Measurements from ENCODE around the gene RPS3.
A peak's percentile ranks its signal among the peaks of the same experiment; 100 is the strongest.
"Not testable (repeated sequence)": the region's sequence is repeated elsewhere in the genome, so short reads cannot be mapped to it uniquely, and the experiment has no call there.

RPS3 gene

DNA sequence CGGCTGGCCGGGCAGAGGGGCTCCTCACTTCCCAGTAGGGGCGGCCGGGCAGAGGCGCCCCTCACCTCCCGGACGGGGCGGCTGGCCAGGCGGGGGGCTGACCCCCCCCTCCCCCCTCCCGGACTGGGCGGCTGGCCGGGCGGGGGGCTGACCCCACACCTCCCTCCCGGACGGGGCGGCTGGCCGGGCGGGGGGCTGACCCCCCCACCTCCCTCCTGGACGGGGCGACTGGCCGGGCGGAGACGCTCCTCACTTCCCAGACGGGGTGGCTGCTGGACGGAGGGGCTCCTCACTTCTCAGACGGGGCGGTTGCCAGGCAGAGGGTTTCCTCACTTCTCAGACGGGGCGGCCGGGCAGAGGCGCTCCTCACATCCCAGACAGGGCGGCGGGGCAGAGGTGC is 10.7 kb downstream of the RPS3 start:
- not testable (repeated sequence) for H3K4me1 ChIP-seq (ENCODE audit: control insufficient read depth, low read depth, low read length); H3K4me2 ChIP-seq (ENCODE audit: low read length); H3K79me1 ChIP-seq (ENCODE audit: low read length); H3K4ac ChIP-seq (ENCODE audit: low read depth, low read length); H4K8ac ChIP-seq (ENCODE audit: low read depth, low read length); H2BK15ac ChIP-seq (replicated peaks; ENCODE audit: low read depth); H2BK5ac ChIP-seq (ENCODE audit: low read length); H3K27ac ChIP-seq (ENCODE audit: low read depth, low read length); DNase-seq; H2AK5ac ChIP-seq (ENCODE audit: low read length); H3K56ac ChIP-seq (ENCODE audit: low read length); H4K5ac ChIP-seq (ENCODE audit: low read length); H3K23ac ChIP-seq (ENCODE audit: low read length); H3K4me3 ChIP-seq (ENCODE audit: low read length); H3K27me3 ChIP-seq (ENCODE audit: insufficient read depth, low read length, poor library complexity); H3K18ac ChIP-seq (ENCODE audit: low read length); H2BK120ac ChIP-seq (ENCODE audit: low read depth, low read length); H3K9ac ChIP-seq (ENCODE audit: low read length)
- WGBS (ENCODE audit: extremely low coverage, insufficient coverage, low lambda C conversion rate) = no CpG with 5 or more reads among the region's 33 CpGs
- H3K79me2 ChIP-seq (ENCODE audit: control insufficient read depth, insufficient read depth, low read length) = peaks cover 10% of the 10 kb centered on the region
- H3K36me3 ChIP-seq (ENCODE audit: control insufficient read depth, insufficient read depth, low read length) = peaks cover 25% of the 10 kb centered on the region

DNA sequence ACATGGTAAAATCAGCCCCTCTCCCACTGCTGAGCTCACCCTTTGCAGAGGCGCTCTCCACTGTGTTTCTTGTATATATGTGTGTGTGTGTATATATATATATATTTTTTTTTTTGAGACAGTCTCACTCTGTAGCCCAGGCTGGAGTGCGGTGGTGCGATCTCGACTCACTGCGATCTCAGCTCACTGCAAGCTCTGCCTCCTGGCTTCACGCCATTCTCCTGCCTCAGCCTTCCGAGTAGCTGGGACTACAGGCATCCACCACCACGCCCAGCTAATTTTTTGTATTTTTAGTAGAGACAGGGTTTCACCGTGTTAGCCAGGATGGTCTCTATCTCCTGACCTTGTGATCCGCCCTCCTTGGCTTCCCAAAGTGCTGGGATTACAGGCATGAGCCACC is 13.8 kb downstream of the RPS3 start:
- not testable (repeated sequence) for H3K27me3 ChIP-seq (ENCODE audit: insufficient read depth, low read length, poor library complexity); H3K4ac ChIP-seq (ENCODE audit: low read depth, low read length); H2BK15ac ChIP-seq (replicated peaks; ENCODE audit: low read depth); H3K27ac ChIP-seq (ENCODE audit: low read depth, low read length); H3K79me1 ChIP-seq (ENCODE audit: low read length); H2BK5ac ChIP-seq (ENCODE audit: low read length); H4K5ac ChIP-seq (ENCODE audit: low read length); H3K9ac ChIP-seq (ENCODE audit: low read length); H3K4me3 ChIP-seq (ENCODE audit: low read length); H4K8ac ChIP-seq (ENCODE audit: low read depth, low read length); H2BK120ac ChIP-seq (ENCODE audit: low read depth, low read length); H2AK5ac ChIP-seq (ENCODE audit: low read length); H3K18ac ChIP-seq (ENCODE audit: low read length); H3K56ac ChIP-seq (ENCODE audit: low read length); H3K23ac ChIP-seq (ENCODE audit: low read length); H3K79me2 ChIP-seq (ENCODE audit: control insufficient read depth, insufficient read depth, low read length); H3K4me2 ChIP-seq (ENCODE audit: low read length); DNase-seq; H3K4me1 ChIP-seq (ENCODE audit: control insufficient read depth, low read depth, low read length)
- no CpG with 5 or more reads among the region's 10 CpGs for WGBS (ENCODE audit: extremely low coverage, insufficient coverage, low lambda C conversion rate)
- H3K36me3 ChIP-seq (ENCODE audit: control insufficient read depth, insufficient read depth, low read length) = peaks cover 11% of the 10 kb centered on the region

DNA sequence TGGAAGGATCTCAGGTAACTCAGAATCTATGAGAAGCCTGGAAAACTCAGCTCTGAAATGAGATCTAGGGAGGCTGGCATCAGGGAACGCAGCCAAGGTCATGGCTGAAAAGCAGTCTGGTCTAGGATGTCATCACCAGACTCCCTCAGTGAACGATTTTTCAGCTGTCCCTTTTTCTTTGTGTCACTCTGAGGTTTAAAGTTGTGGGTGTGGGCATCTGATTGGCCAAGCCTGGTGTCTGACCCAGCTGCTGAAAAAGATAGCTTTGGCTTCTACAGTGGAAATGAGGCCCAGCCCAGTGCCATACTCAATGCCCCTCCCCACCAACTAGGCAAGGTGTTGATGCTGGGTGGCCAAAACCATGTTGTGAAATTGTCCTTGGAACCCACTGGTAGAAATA is 14.5 kb downstream of the RPS3 start:
- Histone ChIP-seq H3K36me3 (ENCODE audit: control insufficient read depth, insufficient read depth, low read length) (peaks cover 10% of the 10 kb centered on the region), H3K18ac (ENCODE audit: low read length) (no peak overlapping the region), H3K56ac (ENCODE audit: low read length) (no peak overlapping the region), H3K79me1 (ENCODE audit: low read length) (no peaks in the 10 kb centered on the region), H2AK5ac (ENCODE audit: low read length) (no peak overlapping the region), H3K9ac (ENCODE audit: low read length) (no peak overlapping the region), H2BK120ac (ENCODE audit: low read depth, low read length) (no peak overlapping the region), H2BK5ac (ENCODE audit: low read length) (no peak overlapping the region), H4K5ac (ENCODE audit: low read length) (no peak overlapping the region), H3K27ac (ENCODE audit: low read depth, low read length) (no peak overlapping the region), H3K4me2 (ENCODE audit: low read length) (no peak overlapping the region), H4K8ac (ENCODE audit: low read depth, low read length) (no peak overlapping the region), H3K27me3 (ENCODE audit: insufficient read depth, low read length, poor library complexity) (no peaks in the 10 kb centered on the region), H3K23ac (ENCODE audit: low read length) (no peak overlapping the region), H3K4me1 (ENCODE audit: control insufficient read depth, low read depth, low read length) (no peaks in the 10 kb centered on the region), H3K79me2 (ENCODE audit: control insufficient read depth, insufficient read depth, low read length) (no peaks in the 10 kb centered on the region), H3K4me3 (ENCODE audit: low read length) (no peak overlapping the region), H3K4ac (ENCODE audit: low read depth, low read length) (no peak overlapping the region), H2BK15ac (replicated peaks; ENCODE audit: low read depth) (no peak overlapping the region)
- WGBS (ENCODE audit: extremely low coverage, insufficient coverage, low lambda C conversion rate) = no CpG with 5 or more reads among the region's 2 CpGs
- DNase-seq = no peak

DNA sequence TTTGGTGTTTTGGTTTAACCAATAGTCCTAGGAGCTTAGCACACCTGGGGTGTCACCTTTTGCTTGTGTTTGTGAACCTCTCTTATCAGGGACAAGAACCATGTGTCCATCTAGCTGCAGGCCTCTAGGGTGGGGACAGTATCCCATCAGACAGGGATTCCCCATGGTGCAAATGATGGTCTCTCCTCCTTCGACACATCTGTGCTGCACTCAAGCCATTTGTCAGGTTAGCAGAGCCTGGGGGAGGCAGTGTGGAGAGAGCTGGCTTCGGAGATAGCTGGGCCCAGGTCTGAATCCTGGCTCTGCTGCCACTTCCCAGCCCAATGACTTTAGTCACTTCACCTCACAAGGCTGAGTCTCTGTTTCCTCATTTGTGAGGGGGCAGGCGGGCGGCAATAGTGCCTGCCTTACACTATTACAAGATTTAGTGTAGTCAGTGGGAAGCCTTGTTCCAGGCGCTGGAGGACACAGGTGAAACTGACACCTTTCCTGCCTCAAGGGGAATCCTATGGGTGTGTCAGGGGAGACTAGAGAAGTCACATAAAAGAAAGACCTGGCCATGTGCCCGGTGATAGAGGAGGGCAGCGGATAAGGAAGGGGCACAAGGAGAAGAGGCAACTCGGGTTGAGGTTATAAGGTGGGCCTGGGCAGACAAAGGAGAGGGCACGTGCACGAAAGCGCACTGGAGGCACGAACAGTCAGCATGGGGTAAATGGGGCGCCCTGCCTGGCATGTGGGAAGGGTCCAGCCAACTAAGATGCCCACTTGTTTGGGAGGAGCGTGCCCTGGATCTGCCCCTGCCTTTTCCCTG is 21.1 kb downstream of the RPS3 start:
- no peak overlapping the region for H3K27ac ChIP-seq (ENCODE audit: low read depth, low read length)
- H2BK15ac ChIP-seq (replicated peaks; ENCODE audit: low read depth) = no peak overlapping the region
- H3K4ac ChIP-seq (ENCODE audit: low read depth, low read length) = no peak overlapping the region
- no peak overlapping the region for H4K5ac ChIP-seq (ENCODE audit: low read length)
- no peaks in the 10 kb centered on the region for H3K36me3 ChIP-seq (ENCODE audit: control insufficient read depth, insufficient read depth, low read length)
- no peaks in the 10 kb centered on the region for H3K79me2 ChIP-seq (ENCODE audit: control insufficient read depth, insufficient read depth, low read length)
- no CpG with 5 or more reads among the region's 14 CpGs for WGBS (ENCODE audit: extremely low coverage, insufficient coverage, low lambda C conversion rate)
- peak; percentile 60 for DNase-seq
- no peak overlapping the region for H2BK5ac ChIP-seq (ENCODE audit: low read length)
- H4K8ac ChIP-seq (ENCODE audit: low read depth, low read length) = no peak overlapping the region
- H2AK5ac ChIP-seq (ENCODE audit: low read length) = no peak overlapping the region
- no peak overlapping the region for H3K23ac ChIP-seq (ENCODE audit: low read length)
- no peak overlapping the region for H2BK120ac ChIP-seq (ENCODE audit: low read depth, low read length)
- H3K27me3 ChIP-seq (ENCODE audit: insufficient read depth, low read length, poor library complexity) = no peaks in the 10 kb centered on the region
- no peak overlapping the region for H3K18ac ChIP-seq (ENCODE audit: low read length)
- no peak overlapping the region for H3K4me2 ChIP-seq (ENCODE audit: low read length)
- no peak overlapping the region for H3K4me3 ChIP-seq (ENCODE audit: low read length)
- no peaks in the 10 kb centered on the region for H3K79me1 ChIP-seq (ENCODE audit: low read length)
- H3K4me1 ChIP-seq (ENCODE audit: control insufficient read depth, low read depth, low read length) = peaks cover 2% of the 10 kb centered on the region
- H3K9ac ChIP-seq (ENCODE audit: low read length) = peak overlapping the region; percentile 4
- no peak overlapping the region for H3K56ac ChIP-seq (ENCODE audit: low read length)

DNA sequence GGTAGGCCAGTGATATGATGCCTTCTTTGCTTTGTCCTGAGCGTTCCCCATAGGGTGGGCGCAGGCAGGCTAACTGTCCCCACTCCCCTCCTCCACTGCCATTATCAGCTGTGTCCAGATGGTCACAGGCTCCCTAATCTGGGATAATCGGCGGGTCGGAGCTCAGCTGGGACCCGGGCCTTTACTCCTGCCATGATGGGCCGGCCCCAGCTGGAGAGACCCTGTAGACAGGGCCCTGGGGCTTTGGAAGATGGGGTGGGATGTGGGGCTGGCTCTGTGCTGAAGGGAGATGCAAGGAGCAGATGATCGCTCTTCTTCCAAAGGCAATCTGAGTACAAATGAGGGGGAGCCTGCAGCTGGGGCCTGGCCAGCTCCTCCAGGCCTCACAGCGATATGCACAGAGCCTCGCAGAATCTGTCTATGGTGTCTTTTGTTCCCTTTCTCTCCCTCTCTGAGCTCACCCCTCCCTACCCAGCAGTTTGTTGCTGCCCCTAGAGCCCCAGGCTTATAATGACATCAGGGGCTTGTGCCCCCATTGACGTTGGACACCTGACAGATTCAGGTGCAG is 21.8 kb downstream of the RPS3 start:
- no peak overlapping the region for H2BK5ac ChIP-seq (ENCODE audit: low read length)
- H3K4me2 ChIP-seq (ENCODE audit: low read length) = no peak overlapping the region
- H3K9ac ChIP-seq (ENCODE audit: low read length) = no peak overlapping the region
- H2BK120ac ChIP-seq (ENCODE audit: low read depth, low read length) = no peak overlapping the region
- no peaks in the 10 kb centered on the region for H3K27me3 ChIP-seq (ENCODE audit: insufficient read depth, low read length, poor library complexity)
- H3K18ac ChIP-seq (ENCODE audit: low read length) = no peak overlapping the region
- no peak overlapping the region for H4K5ac ChIP-seq (ENCODE audit: low read length)
- H3K4ac ChIP-seq (ENCODE audit: low read depth, low read length) = no peak overlapping the region
- no peaks in the 10 kb centered on the region for H3K36me3 ChIP-seq (ENCODE audit: control insufficient read depth, insufficient read depth, low read length)
- H2AK5ac ChIP-seq (ENCODE audit: low read length) = no peak overlapping the region
- no peaks in the 10 kb centered on the region for H3K79me1 ChIP-seq (ENCODE audit: low read length)
- H3K4me1 ChIP-seq (ENCODE audit: control insufficient read depth, low read depth, low read length) = peaks cover 2% of the 10 kb centered on the region
- H3K27ac ChIP-seq (ENCODE audit: low read depth, low read length) = no peak overlapping the region
- H4K8ac ChIP-seq (ENCODE audit: low read depth, low read length) = no peak overlapping the region
- no peak overlapping the region for H3K23ac ChIP-seq (ENCODE audit: low read length)
- DNase-seq = no peak
- no peak overlapping the region for H3K4me3 ChIP-seq (ENCODE audit: low read length)
- no peak overlapping the region for H3K56ac ChIP-seq (ENCODE audit: low read length)
- H3K79me2 ChIP-seq (ENCODE audit: control insufficient read depth, insufficient read depth, low read length) = no peaks in the 10 kb centered on the region
- no CpG with 5 or more reads among the region's 11 CpGs for WGBS (ENCODE audit: extremely low coverage, insufficient coverage, low lambda C conversion rate)
- no peak overlapping the region for H2BK15ac ChIP-seq (replicated peaks; ENCODE audit: low read depth)

DNA sequence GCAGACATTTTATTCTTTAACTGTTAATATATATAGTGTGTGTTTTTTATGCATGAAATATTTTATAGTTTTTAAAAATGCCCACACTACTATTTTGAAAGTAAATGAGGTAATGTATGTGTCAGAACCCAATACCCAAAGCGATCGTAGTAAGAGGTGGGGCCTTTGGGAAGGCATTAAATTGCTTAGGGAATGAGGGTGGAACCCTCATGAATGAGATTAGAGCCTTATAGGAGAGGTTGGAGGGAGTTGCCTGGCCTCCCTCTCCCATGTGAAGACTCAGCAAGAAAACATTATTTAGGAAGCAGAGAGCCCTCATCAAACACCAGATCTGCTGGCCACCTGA is 22.6 kb downstream of the RPS3 start:
- Histone ChIP-seq H3K4ac (ENCODE audit: low read depth, low read length) (no peak overlapping the region), H3K23ac (ENCODE audit: low read length) (no peak overlapping the region), H3K9ac (ENCODE audit: low read length) (no peak overlapping the region), H3K27me3 (ENCODE audit: insufficient read depth, low read length, poor library complexity) (no peaks in the 10 kb centered on the region), H3K27ac (ENCODE audit: low read depth, low read length) (no peak overlapping the region), H3K56ac (ENCODE audit: low read length) (no peak overlapping the region), H2BK5ac (ENCODE audit: low read length) (no peak overlapping the region), H3K4me2 (ENCODE audit: low read length) (no peak overlapping the region), H4K8ac (ENCODE audit: low read depth, low read length) (no peak overlapping the region), H3K4me1 (ENCODE audit: control insufficient read depth, low read depth, low read length) (peaks cover 2% of the 10 kb centered on the region), H2AK5ac (ENCODE audit: low read length) (no peak overlapping the region), H3K4me3 (ENCODE audit: low read length) (no peak overlapping the region), H2BK120ac (ENCODE audit: low read depth, low read length) (no peak overlapping the region), H3K79me2 (ENCODE audit: control insufficient read depth, insufficient read depth, low read length) (no peaks in the 10 kb centered on the region), H3K18ac (ENCODE audit: low read length) (no peak overlapping the region), H3K79me1 (ENCODE audit: low read length) (no peaks in the 10 kb centered on the region), H3K36me3 (ENCODE audit: control insufficient read depth, insufficient read depth, low read length) (no peaks in the 10 kb centered on the region), H2BK15ac (replicated peaks; ENCODE audit: low read depth) (no peak overlapping the region), H4K5ac (ENCODE audit: low read length) (no peak overlapping the region)
- DNase-seq = no peak
- no CpG with 5 or more reads among the region's 2 CpGs for WGBS (ENCODE audit: extremely low coverage, insufficient coverage, low lambda C conversion rate)
